ENCODE measurements around the gene IL12RB1. TPM values are rescaled to one million over a fixed set of nuclear protein-coding genes. Genes with fewer than 3 reads are reported as not detected.

IL12RB1 gene
- polyA plus RNA-seq, 2 of the 4 experiments (the other 2 are of a cell fraction), result not detected

DNA sequence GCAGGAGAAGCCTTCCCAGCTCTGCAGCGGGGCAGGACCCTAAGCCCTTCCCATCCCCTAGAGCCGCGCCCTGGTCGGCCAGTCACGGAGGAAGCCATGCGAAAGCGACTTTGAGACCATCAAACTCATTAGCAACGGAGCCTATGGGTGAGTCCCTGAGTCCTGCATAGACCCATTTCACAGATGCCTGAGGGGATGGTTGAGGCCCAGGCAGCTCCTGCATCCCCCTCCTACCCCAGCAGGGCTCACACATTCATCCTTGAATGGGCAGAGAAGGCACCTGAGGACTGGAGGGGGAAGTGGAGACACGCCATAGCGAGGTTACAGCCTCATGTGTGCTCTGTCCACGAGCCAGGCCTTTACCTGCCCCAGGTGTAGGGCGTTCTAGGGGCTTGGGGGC, 42.1 kb upstream of the IL12RB1 start:
- Histone ChIP-seq H3K27ac (no peak overlapping the region), H3K4me3 (no peak overlapping the region), H3K4me1 (no peaks in the 10 kb centered on the region), H3K9me3 (no peaks in the 10 kb centered on the region), H3K4me2 (no peak overlapping the region)
- ChIA-PET CTCF (interaction anchor here (0.8 to 2.0 kb wide), 4 partner anchors 12 to 39 kb away, joined by 3 to 5 read pairs (median 4); no protein-coding TSS in a partner anchor), POLR2A (interaction anchor here (1.2 kb wide), 1 partner anchor 24 kb away, joined by 4 read pairs; the partner anchor contains the start of gene PIK3R2)
- WGBS (ENCODE audit: missing lambda C conversion rate), result 93% methylated on average over 5 of the region's 12 CpGs
- FAIRE-seq (no peak), ATAC-seq (no peak), DNase-seq (ENCODE audit: low read depth in 1 of 2, low spot score in 1 of 2) (no peak)
- no peak for TF ChIP-seq FOSB (CRISPR knock-in tag; IDR thresholded peaks at IDR 0.05)
- no peak for TF ChIP-seq HDAC2 (IDR thresholded peaks at IDR 0.05)
- TF ChIP-seq HEYL (CRISPR knock-in tag; IDR thresholded peaks at IDR 0.05), result no peak
- no peak for TF ChIP-seq HOXA7 (CRISPR knock-in tag; IDR thresholded peaks at IDR 0.05)
- no peak for TF ChIP-seq KDM5A (IDR thresholded peaks at IDR 0.05)
- no peak for TF ChIP-seq MAZ (IDR thresholded peaks at IDR 0.05; ENCODE audit: borderline replicate concordance, low read depth, low read length)
- no peak for TF ChIP-seq MYC (IDR thresholded peaks at IDR 0.05; ENCODE audit: borderline replicate concordance, low read length)
- no peak for TF ChIP-seq RAD21 (conservative IDR thresholded peaks at IDR 0.05 in 1 of 2, IDR thresholded peaks at IDR 0.05 in 1 of 2)
- TF ChIP-seq MAFK (IDR thresholded peaks at IDR 0.05; ENCODE audit: partially characterized antibody), result no peak
- TF ChIP-seq JUN (IDR thresholded peaks at IDR 0.05), result no peak
- TF ChIP-seq POLR2AphosphoS2 (conservative IDR thresholded peaks at IDR 0.05; ENCODE audit: low read length), result no peak
- TF ChIP-seq, protein P1, sequence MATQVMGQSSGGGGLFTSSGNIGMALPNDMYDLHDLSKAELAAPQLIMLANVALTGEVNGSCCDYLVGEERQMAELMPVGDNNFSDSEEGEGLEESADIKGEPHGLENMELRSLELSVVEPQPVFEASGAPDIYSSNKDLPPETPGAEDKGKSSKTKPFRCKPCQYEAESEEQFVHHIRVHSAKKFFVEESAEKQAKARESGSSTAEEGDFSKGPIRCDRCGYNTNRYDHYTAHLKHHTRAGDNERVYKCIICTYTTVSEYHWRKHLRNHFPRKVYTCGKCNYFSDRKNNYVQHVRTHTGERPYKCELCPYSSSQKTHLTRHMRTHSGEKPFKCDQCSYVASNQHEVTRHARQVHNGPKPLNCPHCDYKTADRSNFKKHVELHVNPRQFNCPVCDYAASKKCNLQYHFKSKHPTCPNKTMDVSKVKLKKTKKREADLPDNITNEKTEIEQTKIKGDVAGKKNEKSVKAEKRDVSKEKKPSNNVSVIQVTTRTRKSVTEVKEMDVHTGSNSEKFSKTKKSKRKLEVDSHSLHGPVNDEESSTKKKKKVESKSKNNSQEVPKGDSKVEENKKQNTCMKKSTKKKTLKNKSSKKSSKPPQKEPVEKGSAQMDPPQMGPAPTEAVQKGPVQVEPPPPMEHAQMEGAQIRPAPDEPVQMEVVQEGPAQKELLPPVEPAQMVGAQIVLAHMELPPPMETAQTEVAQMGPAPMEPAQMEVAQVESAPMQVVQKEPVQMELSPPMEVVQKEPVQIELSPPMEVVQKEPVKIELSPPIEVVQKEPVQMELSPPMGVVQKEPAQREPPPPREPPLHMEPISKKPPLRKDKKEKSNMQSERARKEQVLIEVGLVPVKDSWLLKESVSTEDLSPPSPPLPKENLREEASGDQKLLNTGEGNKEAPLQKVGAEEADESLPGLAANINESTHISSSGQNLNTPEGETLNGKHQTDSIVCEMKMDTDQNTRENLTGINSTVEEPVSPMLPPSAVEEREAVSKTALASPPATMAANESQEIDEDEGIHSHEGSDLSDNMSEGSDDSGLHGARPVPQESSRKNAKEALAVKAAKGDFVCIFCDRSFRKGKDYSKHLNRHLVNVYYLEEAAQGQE (IDR thresholded peaks at IDR 0.05), result no peak
- TF ChIP-seq HOXB13 (CRISPR knock-in tag; IDR thresholded peaks at IDR 0.05; ENCODE audit: low read depth), result no peak
- TF ChIP-seq, protein P2, sequence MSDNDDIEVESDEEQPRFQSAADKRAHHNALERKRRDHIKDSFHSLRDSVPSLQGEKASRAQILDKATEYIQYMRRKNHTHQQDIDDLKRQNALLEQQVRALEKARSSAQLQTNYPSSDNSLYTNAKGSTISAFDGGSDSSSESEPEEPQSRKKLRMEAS (IDR thresholded peaks at IDR 0.05), result no peak
- TF ChIP-seq GATA3 (IDR thresholded peaks at IDR 0.05; ENCODE audit: borderline replicate concordance), result no peak
- TF ChIP-seq, protein P3, sequence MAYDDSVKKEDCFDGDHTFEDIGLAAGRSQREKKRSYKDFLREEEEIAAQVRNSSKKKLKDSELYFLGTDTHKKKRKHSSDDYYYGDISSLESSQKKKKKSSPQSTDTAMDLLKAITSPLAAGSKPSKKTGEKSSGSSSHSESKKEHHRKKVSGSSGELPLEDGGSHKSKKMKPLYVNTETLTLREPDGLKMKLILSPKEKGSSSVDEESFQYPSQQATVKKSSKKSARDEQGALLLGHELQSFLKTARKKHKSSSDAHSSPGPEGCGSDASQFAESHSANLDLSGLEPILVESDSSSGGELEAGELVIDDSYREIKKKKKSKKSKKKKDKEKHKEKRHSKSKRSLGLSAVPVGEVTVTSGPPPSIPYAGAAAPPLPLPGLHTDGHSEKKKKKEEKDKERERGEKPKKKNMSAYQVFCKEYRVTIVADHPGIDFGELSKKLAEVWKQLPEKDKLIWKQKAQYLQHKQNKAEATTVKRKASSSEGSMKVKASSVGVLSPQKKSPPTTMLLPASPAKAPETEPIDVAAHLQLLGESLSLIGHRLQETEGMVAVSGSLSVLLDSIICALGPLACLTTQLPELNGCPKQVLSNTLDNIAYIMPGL (CRISPR knock-in tag; IDR thresholded peaks at IDR 0.05; ENCODE audit: borderline replicate concordance), result no peak
- no peak for TF ChIP-seq SMC3 (IDR thresholded peaks at IDR 0.05)

GRCh38 chr19:18128044-18128443, 41.3 kb upstream of the IL12RB1 start:
- ATAC-seq, result no peak
- no peaks in the 10 kb centered on the region for H3K4me1 ChIP-seq
- no peak for DNase-seq (ENCODE audit: low read depth in 1 of 2, low spot score in 1 of 2)
- no peak overlapping the region for H3K27ac ChIP-seq
- no peak for FAIRE-seq
- POLR2A ChIA-PET, result interaction anchor here (1.2 kb wide), 1 partner anchor 24 kb away, joined by 4 read pairs; the partner anchor contains the start of gene PIK3R2
- no peak overlapping the region for H3K4me2 ChIP-seq
- no peaks in the 10 kb centered on the region for H3K9me3 ChIP-seq
- WGBS (ENCODE audit: missing lambda C conversion rate), result 70% methylated on average over 2 of the region's 3 CpGs
- CTCF ChIA-PET, result interaction anchor here (1.0 to 2.0 kb wide), 3 partner anchors 12 to 40 kb away, joined by 3 to 4 read pairs (median 3); no protein-coding TSS in a partner anchor
- H3K4me3 ChIP-seq, result no peak overlapping the region
- TF ChIP-seq BHLHE40 (IDR thresholded peaks at IDR 0.05; ENCODE audit: low read depth, low read length) (no peak), EHF (CRISPR knock-in tag; IDR thresholded peaks at IDR 0.05) (no peak), NR3C1 (IDR thresholded peaks at IDR 0.05) (no peak), PBX3 (IDR thresholded peaks at IDR 0.05) (no peak), ZNF302 (CRISPR knock-in tag; IDR thresholded peaks at IDR 0.05) (no peak), CBX8 (IDR thresholded peaks at IDR 0.05) (no peak), ZFP36 (IDR thresholded peaks at IDR 0.05; ENCODE audit: borderline replicate concordance, partially characterized antibody) (no peak), FOXS1 (CRISPR knock-in tag; IDR thresholded peaks at IDR 0.05) (no peak), SREBF2 (IDR thresholded peaks at IDR 0.05) (no peak), FOSL2 (IDR thresholded peaks at IDR 0.05) (no peak), FOSL2 (CRISPR knock-in tag; IDR thresholded peaks at IDR 0.05) (no peak), RNF2 (IDR thresholded peaks at IDR 0.05; ENCODE audit: borderline replicate concordance, low read depth) (no peak), EP300 (IDR thresholded peaks at IDR 0.05) (no peak)
- TF ChIP-seq, protein P1 (IDR thresholded peaks at IDR 0.05), result no peak

Measured in A549 (cell line).